HG03460 (cell line): ENCODE data around the gene COX10.
"Not testable (repeated sequence)": the region's sequence is repeated elsewhere in the genome, so short reads cannot be mapped to it uniquely, and the experiment has no call there.

ENCODE experiments used
- ATAC-seq: cut with Tn5 transposase; IDR thresholded peaks from one replicate; pipeline ENCODE4 v1.9.1; 2021; ENCODE audit not compliant: unreplicated experiment

Gene COX10

DNA sequence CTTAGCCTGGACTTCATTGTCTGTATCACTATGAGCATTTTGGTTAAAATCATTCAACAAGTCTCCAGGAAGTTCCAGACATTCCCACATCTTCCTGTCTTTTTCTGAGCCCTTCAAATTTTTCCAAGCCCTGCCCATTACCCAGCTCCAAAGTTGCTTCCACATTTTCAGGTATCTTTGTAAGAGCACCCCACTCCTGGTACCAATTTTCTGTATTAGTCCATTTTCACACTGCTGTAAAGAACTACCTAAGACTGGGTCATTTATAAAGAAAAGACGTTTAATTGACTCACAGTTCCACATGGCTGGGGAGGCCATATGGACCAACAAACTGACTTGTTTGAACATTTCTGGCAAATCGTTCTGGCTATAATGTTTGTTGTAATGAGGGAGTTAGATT, 100.0 kb downstream of the COX10 start:
- ATAC-seq, result no peak

DNA sequence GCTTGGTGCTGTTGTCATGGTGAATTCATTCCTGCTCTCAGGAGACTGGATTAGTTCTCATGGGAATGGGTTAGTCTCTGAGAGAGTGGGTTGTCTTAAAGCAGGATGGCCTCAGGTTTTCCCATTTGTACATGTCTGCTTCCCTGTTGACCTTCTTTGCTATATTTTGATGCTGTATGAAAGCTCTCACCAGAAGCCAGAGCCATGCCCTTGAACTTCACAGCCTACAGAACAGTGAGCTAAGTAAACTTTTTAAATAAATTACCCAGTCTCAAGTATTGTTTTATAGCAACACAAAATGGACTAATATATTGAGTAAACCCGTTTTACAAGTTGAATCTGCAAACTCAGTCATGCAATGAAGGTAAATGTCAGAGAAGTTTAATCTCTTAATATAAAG, 100.6 kb downstream of the COX10 start:
- ATAC-seq, result no peak

DNA sequence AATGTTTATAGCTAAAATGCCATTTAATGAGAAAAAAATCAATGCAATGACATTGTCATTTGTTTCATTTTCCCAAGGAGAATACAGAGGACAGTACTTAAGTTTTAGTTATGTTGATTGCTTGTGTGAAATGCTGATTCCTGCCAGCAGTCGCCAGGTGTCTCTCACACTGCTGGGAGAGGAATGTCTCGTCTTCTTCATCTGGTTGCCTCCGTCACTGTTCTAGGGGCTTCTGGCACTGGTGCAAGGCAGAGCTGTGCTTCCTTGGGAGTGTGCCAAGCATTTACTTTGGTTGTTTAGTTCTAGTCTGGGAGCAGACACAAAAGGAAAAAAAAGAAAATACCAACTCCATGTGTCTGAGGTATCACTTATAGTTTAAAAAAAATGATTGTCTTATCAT, 107.7 kb downstream of the COX10 start:
- not testable (repeated sequence) for ATAC-seq

DNA sequence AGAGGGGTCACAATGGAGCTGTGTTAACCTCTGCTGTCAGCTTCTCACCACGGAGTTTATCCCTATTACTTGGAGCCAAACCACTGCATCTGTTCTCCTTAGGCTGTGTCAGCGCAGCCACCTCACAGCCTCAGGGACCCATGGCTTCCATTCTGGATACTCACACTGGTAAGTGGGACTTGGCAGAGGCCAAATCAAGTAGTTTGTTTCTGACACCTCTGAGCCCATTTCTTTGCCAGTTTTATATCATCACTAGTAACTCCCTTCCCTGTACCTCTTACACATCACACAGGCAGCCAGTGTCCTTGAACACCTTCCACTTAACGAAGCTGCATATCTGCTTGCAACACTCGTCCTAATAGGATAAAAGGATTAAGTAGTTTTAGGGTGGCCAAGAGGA, 108.5 kb downstream of the COX10 start:
- not testable (repeated sequence) for ATAC-seq

DNA sequence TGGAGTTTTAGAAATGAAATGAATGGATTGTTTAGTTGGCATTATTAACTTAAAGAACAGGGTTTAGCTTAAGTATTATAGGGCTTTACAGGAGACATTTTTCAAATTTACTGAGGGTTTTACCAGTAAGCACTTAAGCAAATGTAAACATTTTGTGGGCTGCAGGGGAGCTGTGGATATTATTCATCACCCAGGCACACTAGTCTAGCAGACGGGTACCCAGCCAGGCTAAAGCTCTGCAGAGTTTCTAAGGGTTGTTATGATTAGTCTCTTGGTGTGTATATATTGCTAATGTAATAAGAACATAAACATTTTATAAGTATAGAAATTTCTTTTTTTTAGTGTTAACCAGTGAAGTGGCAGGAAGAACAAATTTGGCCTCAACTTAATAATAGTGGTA, 110.6 kb downstream of the COX10 start:
- ATAC-seq, result not testable (repeated sequence)

DNA sequence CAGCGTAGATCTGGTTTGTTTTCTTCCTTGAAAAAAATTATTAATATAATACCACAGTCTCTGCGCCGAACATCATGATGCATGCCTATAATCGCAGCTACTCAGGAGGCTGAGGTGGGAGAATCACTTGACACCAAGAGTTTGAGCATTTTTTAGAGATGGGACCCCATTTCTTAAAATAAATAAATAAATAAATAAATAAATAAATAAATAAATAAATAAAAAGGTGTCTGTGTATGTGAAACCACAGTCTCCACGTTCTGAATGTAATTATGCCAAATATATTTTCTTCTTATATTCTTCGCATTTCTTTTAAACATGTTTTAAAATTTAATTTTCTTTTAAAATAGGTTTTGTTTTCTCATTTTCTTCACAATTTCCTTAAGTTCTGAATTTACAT, 112.8 kb downstream of the COX10 start:
- ATAC-seq, result not testable (repeated sequence)

DNA sequence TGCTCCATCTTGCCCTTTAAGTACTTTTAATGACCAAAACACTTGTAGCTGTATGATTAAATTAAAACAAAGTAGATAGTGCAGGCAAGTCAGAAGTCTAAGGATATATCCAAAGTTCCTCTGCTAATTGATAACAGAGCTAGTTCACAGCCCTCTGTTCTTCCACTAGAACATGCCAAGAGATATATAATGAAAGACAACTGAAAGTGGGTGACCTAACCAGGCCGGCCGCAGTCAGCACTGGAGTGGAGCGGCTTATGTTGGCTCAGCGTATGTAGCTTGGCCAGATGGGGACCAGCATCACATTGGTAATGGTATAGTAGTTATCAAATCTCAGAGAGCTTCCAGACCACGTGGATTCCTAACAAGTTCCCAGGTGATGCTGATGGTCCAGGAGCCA, 115.2 kb downstream of the COX10 start:
- not testable (repeated sequence) for ATAC-seq

DNA sequence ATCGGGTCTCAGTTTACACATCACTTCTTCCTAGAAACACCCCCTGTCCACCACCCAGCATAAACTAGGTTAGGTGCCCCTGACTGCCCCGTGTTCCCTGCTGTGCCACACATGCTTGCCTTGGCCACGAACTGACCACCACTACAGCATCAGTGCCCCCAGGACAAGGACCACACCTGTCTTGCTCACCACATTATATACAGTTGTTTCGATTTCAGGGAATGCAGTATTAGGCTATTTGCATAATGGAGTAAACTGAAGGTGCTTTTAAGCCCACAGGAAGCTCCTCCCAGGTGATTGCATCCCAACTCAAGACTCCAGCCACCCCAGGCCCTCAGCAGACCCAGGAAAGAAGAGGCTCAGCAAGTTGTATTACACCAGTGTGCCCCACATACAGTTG, 117.1 kb downstream of the COX10 start:
- ATAC-seq, result not testable (repeated sequence)

DNA sequence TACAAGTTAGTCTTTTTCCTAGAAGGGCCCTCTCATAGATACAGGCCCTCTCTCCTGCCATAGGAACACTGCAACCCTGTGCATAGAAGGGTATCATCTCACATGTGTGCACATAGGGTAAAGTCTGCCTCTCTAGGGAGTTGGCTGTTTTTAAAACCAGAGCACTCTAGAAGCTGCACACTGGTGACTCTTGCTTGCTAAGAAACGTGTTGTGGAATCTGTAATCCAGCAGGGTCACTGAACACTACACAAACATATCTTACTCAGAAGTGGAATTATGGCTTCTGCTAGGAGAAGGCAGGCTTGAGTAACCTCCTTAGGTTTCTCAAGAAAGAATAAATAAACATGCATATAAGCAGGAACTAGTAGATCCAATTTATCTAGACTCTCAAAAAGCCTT, 121.5 kb downstream of the COX10 start:
- ATAC-seq, result not testable (repeated sequence)

DNA sequence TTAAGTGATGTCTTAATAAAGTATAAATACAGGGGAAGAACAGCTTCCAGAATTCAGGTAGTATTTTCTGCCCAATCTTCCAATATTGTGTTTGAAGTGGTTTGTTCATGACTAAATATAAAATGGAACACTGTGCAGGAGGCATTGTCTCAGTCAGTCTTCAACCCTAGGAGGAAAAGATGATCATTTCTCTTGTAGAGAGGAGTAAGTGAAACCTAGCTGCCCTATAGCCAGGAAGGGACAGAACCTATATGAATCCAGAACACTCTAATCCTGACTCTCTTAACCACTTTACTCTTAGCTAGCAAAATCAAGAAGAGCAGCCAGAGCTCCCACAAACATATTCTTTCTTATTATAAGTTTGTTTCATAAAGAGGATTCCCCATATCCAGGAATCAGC, 122.2 kb downstream of the COX10 start:
- not testable (repeated sequence) for ATAC-seq

DNA sequence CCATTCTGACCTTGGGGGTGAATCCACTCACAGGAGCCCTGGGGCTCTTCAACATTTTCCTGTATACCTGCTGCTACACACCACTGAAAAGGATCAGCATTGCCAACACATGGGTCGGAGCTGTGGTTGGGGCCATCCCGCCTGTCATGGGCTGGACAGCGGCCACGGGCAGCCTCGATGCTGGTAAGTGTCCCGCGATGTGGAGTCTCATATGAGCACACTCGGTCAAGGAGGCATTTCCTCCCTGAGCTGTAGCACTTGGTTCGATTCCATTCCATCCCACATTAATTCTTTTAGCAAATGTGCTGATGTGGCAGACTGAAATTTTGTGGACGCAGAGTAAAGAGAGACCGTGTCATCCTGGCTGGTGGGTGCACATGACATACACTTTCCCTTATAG, 122.7 kb downstream of the COX10 start:
- not testable (repeated sequence) for ATAC-seq

DNA sequence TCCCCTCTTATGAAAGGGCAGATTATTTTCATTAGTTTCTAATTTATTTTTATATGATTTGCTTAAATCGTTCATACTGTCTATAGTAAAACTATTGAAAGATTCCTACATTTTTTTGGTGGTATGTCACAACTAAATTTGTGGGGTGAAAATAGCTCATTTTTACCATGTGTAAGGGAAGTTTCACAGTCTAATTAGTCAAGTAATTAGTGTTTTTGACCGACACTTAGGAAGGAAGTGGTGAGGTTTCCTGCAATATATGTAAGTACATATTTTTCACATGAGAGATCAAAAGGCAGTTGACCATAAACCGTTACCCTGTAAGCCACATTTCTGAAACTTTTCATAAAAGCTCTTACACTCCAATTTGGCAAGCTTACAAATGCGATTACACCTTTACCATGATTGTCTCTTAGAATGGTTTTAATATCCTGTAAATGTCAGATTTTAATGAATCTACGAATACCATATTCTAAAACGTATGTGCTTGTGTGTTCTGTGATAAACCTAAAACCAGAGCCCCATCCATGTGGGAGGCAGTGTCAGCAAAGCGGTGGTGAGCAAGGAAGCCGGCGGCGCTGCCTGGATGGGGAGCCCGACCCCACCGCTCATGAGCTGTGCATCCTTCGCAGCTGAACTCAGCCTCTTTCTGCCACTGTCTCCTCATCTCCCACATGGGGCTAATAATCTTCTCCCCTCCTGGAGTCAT, 123.5 kb downstream of the COX10 start:
- not testable (repeated sequence) for ATAC-seq

DNA sequence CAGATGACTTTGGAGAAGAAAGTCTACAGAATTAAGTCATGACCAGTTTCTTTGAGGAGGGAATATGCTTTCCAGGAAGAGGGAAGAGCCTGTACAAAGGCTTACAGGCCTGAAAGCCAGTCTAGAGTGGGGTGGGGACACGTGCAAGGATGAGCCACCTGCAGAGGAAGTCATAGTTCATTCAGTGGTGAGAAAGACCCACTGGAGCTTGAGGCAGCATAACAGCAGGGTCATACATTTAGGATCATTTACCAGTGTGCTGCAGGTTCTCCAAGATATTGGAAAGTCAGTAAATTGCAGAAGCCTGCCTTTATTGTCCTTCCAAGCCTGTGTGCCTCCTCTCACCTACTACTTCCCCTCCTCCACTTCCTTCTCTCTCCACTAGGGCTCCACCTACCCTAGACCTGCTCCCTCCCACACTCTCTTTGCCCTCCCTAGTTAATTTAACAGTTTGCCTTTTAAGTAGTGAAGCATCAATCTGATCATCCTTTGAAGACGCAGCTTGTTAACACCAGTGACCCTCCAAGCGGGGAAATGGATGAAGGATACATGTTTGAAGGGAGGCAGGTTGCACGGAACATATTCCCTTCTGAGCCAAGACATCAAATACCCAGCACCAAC, 127.2 kb downstream of the COX10 start:
- no peak for ATAC-seq

DNA sequence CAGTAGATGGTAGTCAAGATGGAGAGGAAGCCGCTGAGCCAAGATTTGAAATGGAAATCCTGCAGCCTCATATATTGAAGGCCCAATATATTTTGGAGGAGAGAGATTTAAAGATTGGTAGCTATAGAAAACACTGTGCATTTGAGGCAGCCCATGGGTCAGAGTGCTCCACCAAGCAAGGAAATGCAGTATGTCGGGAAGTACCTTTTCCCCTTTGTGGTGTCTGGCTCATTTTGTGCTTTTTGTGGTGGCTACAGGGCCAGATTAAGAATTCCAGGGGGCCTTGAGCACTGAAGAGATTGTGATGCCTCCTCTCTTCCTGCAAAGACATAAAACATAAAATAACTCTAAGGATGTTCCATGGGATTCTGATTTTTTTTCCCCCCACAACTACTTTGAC, 127.8 kb downstream of the COX10 start:
- no peak for ATAC-seq

DNA sequence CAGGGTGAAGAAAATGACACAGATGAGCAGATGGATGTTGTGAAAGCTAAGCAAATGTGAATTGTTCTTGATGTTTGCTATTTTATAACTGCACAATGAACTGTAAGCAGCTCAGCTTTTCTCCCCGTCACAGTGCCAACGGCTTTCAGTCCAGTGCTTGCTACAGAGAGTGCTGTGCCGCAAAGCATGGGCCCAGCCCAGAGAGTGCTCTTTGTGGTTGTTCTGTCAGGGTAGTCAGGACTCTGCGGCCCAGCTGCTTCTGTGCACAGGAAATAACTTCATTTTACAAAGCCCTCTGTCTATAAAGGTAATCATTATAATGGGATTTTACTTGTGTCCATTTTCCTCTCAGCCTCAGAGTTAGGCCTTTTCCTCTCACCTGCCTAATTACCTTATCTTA, 128.3 kb downstream of the COX10 start:
- no peak for ATAC-seq

DNA sequence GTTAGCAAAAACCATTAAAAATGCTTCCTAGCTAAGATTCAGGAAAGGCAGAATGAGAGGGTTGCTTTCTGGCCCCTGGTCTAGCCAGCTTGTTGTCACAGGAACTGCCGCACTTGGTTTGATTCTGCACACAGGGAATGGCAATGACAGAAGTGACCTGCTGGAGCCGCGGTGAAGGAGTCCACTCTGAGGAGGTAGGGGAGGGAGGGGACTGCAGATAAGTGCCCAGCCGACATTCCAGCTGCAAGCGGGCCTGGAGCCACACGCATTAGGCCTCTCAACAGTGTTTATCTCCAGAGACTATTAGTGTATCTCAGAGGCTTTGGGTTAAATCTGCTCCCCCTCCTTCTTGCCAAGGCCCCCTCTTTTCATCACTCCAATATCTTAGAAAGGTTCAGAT, 128.7 kb downstream of the COX10 start:
- ATAC-seq, result no peak

DNA sequence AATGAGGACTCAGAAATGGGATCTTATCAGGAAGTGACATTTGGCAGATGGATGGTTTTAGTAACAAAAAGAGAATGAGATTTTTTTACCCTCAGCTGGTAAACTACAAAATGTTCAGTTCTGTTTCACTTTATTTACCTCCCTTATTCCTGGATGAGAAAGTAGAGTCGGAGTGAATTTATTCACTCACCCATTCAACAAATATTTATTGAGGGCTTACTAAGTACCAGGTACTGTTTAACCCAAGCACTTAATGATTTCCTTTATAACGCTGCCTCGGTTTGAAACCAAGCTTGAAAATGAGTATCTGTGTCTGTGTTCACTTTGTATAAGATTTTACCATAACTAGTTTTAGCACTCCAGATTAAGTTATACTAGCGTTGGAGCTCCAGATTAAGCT, 129.3 kb downstream of the COX10 start:
- ATAC-seq, result no peak

DNA sequence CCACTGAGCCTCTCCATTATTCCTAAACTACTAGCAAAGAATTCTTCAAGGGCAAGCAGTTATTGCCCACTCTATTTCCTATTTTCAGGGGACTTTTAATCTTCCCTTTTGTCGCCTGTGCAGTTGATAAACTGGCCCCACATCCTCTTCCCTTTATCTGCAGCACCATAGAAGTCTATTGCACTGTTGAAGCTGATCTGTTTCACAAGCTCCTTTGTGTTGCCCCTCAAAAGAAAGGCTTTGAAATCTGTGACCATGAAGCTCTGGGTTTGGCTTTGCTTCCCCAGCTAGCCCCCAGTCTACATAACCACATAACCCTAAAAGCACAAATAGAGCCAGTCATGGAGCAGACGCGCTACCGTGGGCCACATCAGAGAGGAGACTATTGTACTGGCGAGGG, 130.3 kb downstream of the COX10 start:
- no peak for ATAC-seq

DNA sequence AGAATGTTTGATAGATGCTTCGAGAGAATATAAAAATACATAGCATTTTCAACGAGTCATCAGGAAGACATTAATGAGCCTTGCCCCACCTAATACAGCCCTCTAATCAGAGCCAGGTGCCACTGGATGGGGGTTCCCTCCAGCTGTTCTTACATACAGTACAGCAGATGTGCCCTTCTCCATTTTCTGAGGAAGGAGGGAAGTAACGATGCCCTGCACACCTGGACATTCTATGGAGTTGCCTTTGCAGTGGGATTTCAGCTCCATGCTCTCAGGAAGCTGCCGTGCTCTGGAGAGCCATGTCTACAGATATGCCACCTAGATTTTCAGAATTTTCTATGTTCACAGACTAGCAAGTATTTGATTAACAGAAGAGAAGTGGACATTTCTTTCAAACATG, 131.1 kb downstream of the COX10 start:
- ATAC-seq, result no peak

DNA sequence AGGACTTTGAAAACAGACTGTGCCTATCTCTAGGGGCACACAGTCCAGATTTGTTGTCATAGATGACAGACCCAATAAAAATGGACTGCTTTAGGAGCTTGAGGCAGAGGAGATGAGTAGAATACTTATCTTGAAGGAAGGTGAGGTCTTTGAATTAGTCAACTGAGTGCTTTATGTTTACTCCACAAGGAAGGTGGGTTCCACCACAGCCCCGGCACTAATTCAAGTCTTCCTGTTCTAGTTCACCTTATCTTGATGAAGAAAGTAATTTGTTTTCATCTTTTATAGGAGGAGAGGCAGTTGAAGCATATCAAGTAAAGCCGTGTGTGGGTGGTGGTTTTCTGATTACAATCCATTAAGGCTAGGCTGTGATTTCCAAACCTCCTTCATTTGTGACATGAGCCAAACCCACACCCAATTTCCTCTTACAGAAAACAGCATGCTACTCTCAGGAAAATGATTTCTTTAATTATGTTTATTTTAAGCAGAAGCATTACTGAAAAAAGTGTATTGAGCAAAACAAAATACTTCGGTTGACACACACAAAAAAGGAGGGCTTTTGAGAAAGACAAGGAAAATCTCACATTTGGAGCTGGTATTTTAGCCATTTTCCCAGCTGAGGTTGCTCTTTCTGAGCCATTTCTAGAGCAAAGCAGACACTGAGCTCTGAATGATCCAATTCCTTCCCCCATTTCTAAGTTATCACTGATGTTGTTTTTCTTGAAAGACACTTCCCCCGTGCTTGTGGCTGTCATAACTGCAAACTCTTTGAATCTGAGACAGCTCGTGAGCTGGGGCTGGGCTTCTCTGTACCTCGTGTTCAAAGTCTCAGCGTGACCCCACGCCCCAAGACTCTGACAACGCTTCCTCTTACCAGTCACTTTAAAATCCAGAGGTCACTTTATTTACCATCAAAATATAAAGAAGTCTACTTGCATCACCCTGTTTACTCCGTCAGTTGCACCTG, 132.0 kb downstream of the COX10 start:
- ATAC-seq, result no peak

DNA sequence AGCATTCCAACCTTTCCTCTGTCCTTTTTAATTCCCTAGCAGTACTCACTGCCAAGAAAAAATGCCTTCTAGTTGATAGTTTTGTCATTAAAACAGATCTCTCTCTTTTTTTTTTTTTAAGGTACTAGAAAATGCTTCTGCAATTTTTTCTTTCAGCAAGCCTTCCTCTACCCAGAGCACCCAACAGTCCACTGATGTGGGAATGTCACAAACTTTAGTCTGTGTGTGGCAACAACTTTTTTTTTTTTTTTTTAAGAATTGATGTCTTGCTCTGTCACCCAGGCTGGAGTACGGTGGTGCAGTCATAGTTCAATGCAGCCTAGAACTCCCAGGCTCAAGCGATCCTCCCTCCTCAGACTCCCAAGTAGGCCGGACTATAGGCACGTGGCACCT, 132.7 kb downstream of the COX10 start:
- no peak for ATAC-seq
